ENCODE measurements around the gene GSTO2.

Gene GSTO2

DNA sequence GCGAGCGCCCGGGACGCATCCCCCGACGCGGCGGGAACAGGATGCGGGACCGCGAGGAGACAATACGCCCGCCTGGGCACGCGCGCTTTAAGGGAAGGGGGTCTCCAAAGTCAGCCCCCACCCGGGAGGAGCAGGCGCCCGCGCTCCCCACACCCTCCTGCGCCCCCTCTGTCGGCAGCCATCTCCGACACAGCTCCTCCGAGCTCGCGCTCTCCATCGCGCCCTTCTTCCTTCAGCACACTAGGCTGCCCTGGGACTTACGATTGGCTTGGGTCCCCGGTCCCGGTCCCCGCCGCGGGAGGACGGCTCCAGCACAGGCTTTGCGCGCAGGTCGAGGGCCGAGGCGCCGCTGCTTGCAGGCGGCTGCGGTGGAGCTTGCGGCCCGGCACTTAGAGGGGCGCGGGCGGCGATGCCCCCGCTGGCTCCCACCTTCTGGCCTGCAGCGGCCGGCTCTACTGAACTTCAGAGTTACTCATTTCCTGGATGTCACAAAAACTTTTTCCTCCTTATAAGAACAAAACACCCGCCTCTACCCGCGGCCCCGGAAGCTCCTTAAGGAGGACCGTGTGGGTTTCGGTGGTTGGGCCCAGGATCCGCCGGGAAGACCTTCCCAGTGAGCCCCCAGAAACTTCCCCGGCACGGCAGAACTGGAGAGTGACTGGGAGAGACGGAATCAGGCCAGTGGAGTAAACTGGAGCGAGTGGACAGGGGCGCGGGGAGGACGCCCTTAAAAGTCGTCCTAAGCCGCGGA lies 69.2 kb downstream of the GSTO2 start, which contains the start of gene ITPRIP:
Gene ITPRIP (minus strand): TSS at position 481 of the 751 bp plus-strand sequence. CDS start 22,414 bp downstream, outside the sequence.
- TF ChIP-seq, protein P1, sequence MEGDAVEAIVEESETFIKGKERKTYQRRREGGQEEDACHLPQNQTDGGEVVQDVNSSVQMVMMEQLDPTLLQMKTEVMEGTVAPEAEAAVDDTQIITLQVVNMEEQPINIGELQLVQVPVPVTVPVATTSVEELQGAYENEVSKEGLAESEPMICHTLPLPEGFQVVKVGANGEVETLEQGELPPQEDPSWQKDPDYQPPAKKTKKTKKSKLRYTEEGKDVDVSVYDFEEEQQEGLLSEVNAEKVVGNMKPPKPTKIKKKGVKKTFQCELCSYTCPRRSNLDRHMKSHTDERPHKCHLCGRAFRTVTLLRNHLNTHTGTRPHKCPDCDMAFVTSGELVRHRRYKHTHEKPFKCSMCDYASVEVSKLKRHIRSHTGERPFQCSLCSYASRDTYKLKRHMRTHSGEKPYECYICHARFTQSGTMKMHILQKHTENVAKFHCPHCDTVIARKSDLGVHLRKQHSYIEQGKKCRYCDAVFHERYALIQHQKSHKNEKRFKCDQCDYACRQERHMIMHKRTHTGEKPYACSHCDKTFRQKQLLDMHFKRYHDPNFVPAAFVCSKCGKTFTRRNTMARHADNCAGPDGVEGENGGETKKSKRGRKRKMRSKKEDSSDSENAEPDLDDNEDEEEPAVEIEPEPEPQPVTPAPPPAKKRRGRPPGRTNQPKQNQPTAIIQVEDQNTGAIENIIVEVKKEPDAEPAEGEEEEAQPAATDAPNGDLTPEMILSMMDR (IDR thresholded peaks at IDR 0.05; ENCODE audit: unreplicated experiment in 3 of 3), result peak; percentile 27 to 49 (median 27)
- Mint-ChIP-seq H3K4me3 (peak within 1 kb of the TSS; percentile 93 to 96 (median 96)), H3K4me1 (peaks cover 50% of the 10 kb centered on the region), H3K27ac (peak within 1 kb of the TSS; percentile 97 to 100 (median 99)), H3K9me3 (no peaks in the 10 kb centered on the region), H3K36me3 (ENCODE audit: low read depth) (no peaks in the 10 kb centered on the region), H3K27me3 (ENCODE audit: low read depth) (no peaks in the 10 kb centered on the region)

DNA sequence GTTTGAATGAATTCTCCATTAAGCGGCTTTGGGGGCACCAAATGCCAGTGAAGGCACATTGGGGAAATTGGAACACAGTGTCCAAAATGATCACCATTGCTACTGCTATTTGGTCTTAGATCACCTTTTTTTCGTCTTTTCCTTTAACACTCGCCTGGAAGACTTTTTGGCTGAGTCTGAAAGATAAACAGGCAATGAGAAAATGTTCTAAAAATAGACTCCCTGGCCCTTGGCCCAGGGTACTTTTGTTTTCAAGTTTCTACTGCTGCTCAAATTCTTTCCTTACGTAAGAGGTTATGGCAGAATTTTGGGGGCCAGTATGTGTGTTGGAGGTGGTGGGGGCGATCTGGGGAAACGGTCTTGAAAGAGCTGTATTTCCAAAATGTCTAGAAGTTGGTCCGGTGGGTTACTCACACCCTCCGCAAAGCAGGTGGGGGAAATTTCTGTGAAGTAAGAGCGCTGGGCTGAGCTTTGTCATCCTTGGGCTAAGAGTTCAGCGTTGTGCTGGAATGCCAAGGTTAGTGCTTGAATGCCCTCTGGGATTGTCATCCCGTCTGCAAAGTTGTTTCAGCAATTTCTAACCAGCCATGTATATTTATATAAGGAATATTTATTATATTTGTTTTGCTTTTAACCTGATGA lies 70.6 kb downstream of the GSTO2 start:
- Mint-ChIP-seq H3K9me3 (no peaks in the 10 kb centered on the region), H3K4me1 (peaks cover 36% of the 10 kb centered on the region), H3K36me3 (ENCODE audit: low read depth) (no peaks in the 10 kb centered on the region), H3K27me3 (ENCODE audit: low read depth) (peaks cover 4% of the 10 kb centered on the region), H3K27ac (peak overlapping the region; percentile 97 to 100 (median 99)), H3K4me3 (peak overlapping the region; percentile 93 to 96 (median 96))
- TF ChIP-seq, protein P1 (IDR thresholded peaks at IDR 0.05; ENCODE audit: unreplicated experiment in 3 of 3), result no peak

DNA sequence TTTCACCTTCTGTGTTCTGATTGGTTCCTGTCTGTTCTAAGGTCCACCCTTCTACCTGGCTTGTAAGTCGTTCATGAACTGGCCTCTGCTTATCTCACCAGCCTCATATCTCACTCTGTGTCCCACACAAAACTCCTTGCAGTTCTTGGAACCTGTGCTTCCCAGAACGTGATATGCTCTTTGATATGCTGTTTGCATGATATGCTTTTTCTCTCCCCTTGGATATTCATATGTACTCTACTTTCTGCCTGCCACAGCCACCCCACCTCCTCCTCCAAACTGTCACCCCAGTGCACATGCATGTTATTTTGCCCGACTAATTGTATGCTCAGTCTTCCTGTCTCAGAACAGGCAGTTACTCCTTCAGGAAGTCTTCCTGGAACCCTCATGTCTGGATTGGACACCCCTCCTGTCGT lies 71.1 kb downstream of the GSTO2 start:
- Mint-ChIP-seq H3K27ac (peak overlapping the region; percentile 97 to 100 (median 99)), H3K4me1 (peaks cover 30% of the 10 kb centered on the region), H3K4me3 (peak overlapping the region; percentile 93 to 96 (median 96)), H3K9me3 (no peaks in the 10 kb centered on the region), H3K27me3 (ENCODE audit: low read depth) (peaks cover 4% of the 10 kb centered on the region), H3K36me3 (ENCODE audit: low read depth) (no peaks in the 10 kb centered on the region)
- TF ChIP-seq, protein P1 (IDR thresholded peaks at IDR 0.05; ENCODE audit: unreplicated experiment in 3 of 3), result no peak

DNA sequence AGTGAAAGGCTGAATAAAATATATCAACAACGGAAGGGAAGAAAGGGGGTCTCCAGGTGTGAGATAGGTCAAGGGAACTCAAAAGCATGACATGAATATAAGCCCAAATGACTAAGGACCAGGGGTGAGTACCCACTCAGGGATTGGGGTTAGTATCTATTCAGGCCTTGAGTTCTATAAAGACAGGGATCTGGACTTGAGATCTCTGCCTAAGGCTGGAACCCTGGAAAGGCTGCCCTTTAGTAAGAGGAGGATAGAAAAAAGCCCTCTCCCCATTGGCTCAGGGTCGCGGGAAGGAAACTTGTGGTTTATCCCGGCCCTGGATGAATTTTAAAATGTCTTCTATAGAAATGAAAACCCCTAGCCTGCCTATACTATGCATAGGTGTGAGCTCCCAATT lies 71.7 kb downstream of the GSTO2 start:
- H3K9me3 Mint-ChIP-seq, result no peaks in the 10 kb centered on the region
- no peaks in the 10 kb centered on the region for H3K36me3 Mint-ChIP-seq (ENCODE audit: low read depth)
- TF ChIP-seq, protein P1 (IDR thresholded peaks at IDR 0.05; ENCODE audit: unreplicated experiment in 3 of 3), result no peak
- H3K4me1 Mint-ChIP-seq, result peaks cover 26% of the 10 kb centered on the region
- peaks cover 4% of the 10 kb centered on the region for H3K27me3 Mint-ChIP-seq (ENCODE audit: low read depth)
- peak overlapping the region in 1 of 3 experiments; percentile 93 for H3K4me3 Mint-ChIP-seq
- peak overlapping the region in 2 of 3 experiments; percentile 97 to 99 for H3K27ac Mint-ChIP-seq

DNA sequence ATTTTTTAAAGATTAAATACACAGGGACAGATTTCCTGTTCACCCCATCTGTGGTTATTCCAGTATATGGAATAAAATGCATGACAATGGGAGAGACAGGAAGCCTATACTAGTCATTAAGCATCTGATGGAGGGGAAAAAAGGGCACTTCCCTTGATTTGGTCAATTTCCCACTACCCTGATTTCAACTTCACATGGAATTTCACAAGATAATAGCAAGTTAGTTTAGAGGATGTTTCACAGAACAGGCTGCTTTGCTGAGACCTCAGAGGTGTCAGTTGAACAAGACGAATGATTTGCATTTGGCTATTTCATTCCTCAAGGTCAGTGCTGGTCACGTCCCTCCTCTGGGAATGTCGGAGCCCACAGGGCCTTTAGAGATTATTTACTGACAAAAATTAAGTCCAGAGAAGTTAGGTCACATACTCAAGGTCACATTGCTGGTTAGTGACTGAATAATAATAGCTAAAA lies 74.0 kb downstream of the GSTO2 start:
- Mint-ChIP-seq H3K27me3 (ENCODE audit: low read depth) (peaks cover 4% of the 10 kb centered on the region), H3K4me3 (no peak overlapping the region), H3K36me3 (ENCODE audit: low read depth) (no peaks in the 10 kb centered on the region), H3K27ac (peak overlapping the region in 1 of 3 experiments; percentile 31), H3K9me3 (no peaks in the 10 kb centered on the region), H3K4me1 (peaks cover 18% of the 10 kb centered on the region)
- TF ChIP-seq, protein P1 (IDR thresholded peaks at IDR 0.05; ENCODE audit: unreplicated experiment in 3 of 3), result no peak
